GOT3 (cell line): ENCODE measurements around the gene SCO2.

ENCODE experiments used
- DNase-seq: peaks from one replicate; lab custom pipeline; 2025; ENCODE audit warnings: mixed read lengths; lab: John Stamatoyannopoulos, UW

The SCO2 gene

GRCh38 chr22:50476868-50477267, 48.5 kb downstream of the SCO2 start:
- no peak for DNase-seq

GRCh38 chr22:50475652-50476002, 49.8 kb downstream of the SCO2 start:
- DNase-seq = no peak

GRCh38 chr22:50474710-50475651, 50.4 kb downstream of the SCO2 start, which contains the start of gene SBF1:
Gene SBF1, minus strand, starts transcription at chr22:50475035. Its CDS starts 195 bp downstream, at chr22:50474840.
- peak; percentile 71 for DNase-seq

GRCh38 chr22:50473855-50474671, 51.3 kb downstream of the SCO2 start:
- no peak for DNase-seq
